Suprapubic skin (tissue), 4 donors: ENCODE data around the gene CNTNAP1. TPM values are rescaled to one million over a fixed set of nuclear protein-coding genes. Genes with fewer than 3 reads are reported as not detected.

ENCODE experiments used
- DNase-seq, 2 donors: peaks; one replicate each; pipeline ENCODE4 v3.0.0-alpha.2; 2019; ENCODE audit warnings: low spot score in 2 of 2
- H3K27ac ChIP-seq: fragments of 200-600 bp; sonication (generic); one replicate; pipeline ENCODE4 v1.5.1; 2019
- H3K27me3 ChIP-seq: fragments of 200-600 bp; sonication (generic); one replicate; pipeline ENCODE4 v1.5.1; 2019
- H3K36me3 ChIP-seq: fragments of 200-600 bp; sonication (generic); one replicate; pipeline ENCODE4 v1.5.1; 2019
- H3K4me1 ChIP-seq: fragments of 200-600 bp; sonication (generic); one replicate; pipeline ENCODE4 v1.5.1; 2019
- H3K4me3 ChIP-seq: fragments of 200-600 bp; sonication (generic); one replicate; pipeline ENCODE4 v1.5.1; 2019; ENCODE audit warnings: mild to moderate bottlenecking
- H3K9me3 ChIP-seq: fragments of 200-600 bp; sonication (generic); one replicate; pipeline ENCODE4 v1.5.1; 2019
- EP300 ChIP-seq: sonication (generic); formaldehyde crosslinking; IDR thresholded peaks from one replicate; pipeline ENCODE4 v1.6.1; 2017; ENCODE audit warnings: antibody characterized with exemption
- POLR2A ChIP-seq, 2 donors: fragments of 450-650 bp; IDR thresholded peaks; one replicate each; pipeline ENCODE4 v1.6.1; 2017; ENCODE audit warnings: antibody characterized with exemption in 2 of 2, mild to moderate bottlenecking in 2 of 2, moderate library complexity in 2 of 2
- POLR2AphosphoS5 ChIP-seq, 3 donors: sonication (generic); formaldehyde crosslinking; IDR thresholded peaks; one replicate each; pipeline ENCODE4 v1.6.1; 2017; ENCODE audit warnings: antibody characterized with exemption in 3 of 3
- WGBS: methylation state at CpG from one replicate; pipeline ENCODE4 v1.1.5; 2018; 5-methylcytosine and 5-hydroxymethylcytosine counted together
- total RNA-seq, 4 donors: library from RNA; depleted of rRNA; stranded (reverse); fragments of >200 nt; gene quantifications; one replicate each; pipeline ENCODE4 v1.1.0, GENCODE V29; 2016
- TF ChIP-seq, protein P1 (sequence below), 2 donors: fragments of 200-600 bp in 1 of 2; fragments of 450-650 bp in 1 of 2; sonication (generic) in 1 of 2; IDR thresholded peaks; one replicate each; pipeline ENCODE4 v1.5.1; 2016 to 2019; ENCODE audit warnings: antibody characterized with exemption in 2 of 2, mild to moderate bottlenecking in 1 of 2, moderate library complexity in 1 of 2

The CNTNAP1 gene
- total RNA-seq, 4 donors from 2014 or later = 0.79 to 3.3 (median 1.2) TPM

DNA sequence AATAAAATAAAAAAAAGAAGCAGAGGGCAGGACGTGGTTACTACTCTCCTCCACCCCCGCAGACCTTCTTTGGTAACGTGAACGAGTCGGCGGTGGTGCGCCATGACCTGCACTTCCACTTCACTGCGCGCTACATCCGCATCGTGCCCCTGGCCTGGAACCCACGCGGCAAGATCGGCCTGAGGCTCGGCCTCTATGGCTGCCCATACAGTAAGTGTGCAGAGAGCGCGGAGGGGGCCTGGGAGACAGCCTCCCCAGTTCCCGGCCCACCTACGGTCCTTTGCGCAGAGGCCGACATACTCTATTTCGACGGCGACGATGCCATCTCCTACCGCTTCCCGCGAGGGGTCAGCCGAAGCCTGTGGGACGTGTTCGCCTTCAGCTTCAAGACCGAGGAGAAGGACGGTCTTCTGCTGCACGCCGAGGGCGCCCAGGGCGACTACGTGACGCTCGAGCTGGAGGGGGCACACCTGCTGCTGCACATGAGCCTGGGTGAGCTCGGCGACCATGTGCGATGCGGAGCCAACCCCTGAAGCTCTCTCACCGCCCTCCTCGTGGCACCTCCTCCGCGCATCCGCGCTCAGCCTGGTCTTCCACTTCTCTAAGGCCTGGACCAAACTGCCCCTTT is 2.7 kb downstream of the CNTNAP1 start:
- DNase-seq = no peak
- 89% methylated on average over 50 of the region's 50 CpGs for WGBS
- Histone ChIP-seq H3K4me3 (no peak overlapping the region), H3K27me3 (peaks cover 3% of the 10 kb centered on the region), H3K36me3 (peaks cover 11% of the 10 kb centered on the region), H3K4me1 (peaks cover 38% of the 10 kb centered on the region), H3K27ac (no peak overlapping the region), H3K9me3 (no peaks in the 10 kb centered on the region)
- TF ChIP-seq POLR2AphosphoS5 (IDR thresholded peaks at IDR 0.05) (no peak), EP300 (no peak), POLR2A (IDR thresholded peaks at IDR 0.05) (no peak)
- TF ChIP-seq, protein P1, sequence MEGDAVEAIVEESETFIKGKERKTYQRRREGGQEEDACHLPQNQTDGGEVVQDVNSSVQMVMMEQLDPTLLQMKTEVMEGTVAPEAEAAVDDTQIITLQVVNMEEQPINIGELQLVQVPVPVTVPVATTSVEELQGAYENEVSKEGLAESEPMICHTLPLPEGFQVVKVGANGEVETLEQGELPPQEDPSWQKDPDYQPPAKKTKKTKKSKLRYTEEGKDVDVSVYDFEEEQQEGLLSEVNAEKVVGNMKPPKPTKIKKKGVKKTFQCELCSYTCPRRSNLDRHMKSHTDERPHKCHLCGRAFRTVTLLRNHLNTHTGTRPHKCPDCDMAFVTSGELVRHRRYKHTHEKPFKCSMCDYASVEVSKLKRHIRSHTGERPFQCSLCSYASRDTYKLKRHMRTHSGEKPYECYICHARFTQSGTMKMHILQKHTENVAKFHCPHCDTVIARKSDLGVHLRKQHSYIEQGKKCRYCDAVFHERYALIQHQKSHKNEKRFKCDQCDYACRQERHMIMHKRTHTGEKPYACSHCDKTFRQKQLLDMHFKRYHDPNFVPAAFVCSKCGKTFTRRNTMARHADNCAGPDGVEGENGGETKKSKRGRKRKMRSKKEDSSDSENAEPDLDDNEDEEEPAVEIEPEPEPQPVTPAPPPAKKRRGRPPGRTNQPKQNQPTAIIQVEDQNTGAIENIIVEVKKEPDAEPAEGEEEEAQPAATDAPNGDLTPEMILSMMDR (IDR thresholded peaks at IDR 0.05) = no peak

DNA sequence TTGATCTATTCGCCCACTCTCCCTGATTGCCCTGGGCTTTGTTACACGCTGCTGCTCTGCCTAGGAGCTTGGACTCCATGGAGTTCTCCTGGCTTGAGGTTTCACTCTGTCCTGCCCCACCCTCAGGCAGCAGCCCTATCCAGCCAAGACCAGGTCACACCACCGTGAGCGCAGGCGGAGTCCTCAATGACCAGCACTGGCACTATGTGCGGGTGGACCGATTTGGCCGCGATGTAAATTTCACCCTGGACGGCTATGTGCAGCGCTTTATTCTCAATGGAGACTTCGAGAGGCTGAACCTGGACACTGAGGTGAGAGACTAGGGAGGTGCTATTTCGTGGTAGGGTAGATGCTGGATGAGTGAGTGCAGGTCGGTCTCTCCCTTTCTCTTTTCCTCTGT is 3.5 kb downstream of the CNTNAP1 start:
- no peak for TF ChIP-seq EP300
- TF ChIP-seq, protein P1 (IDR thresholded peaks at IDR 0.05) = no peak
- no peak for TF ChIP-seq POLR2A (IDR thresholded peaks at IDR 0.05)
- no peak for TF ChIP-seq POLR2AphosphoS5 (IDR thresholded peaks at IDR 0.05)
- H3K36me3 ChIP-seq = peaks cover 11% of the 10 kb centered on the region
- H3K27ac ChIP-seq = no peak overlapping the region
- H3K4me1 ChIP-seq = peaks cover 31% of the 10 kb centered on the region
- peaks cover 3% of the 10 kb centered on the region for H3K27me3 ChIP-seq
- DNase-seq = no peak
- no peaks in the 10 kb centered on the region for H3K9me3 ChIP-seq
- 87% methylated on average over 11 of the region's 14 CpGs for whole genome bisulfite sequencing
- no peak overlapping the region for H3K4me3 ChIP-seq

DNA sequence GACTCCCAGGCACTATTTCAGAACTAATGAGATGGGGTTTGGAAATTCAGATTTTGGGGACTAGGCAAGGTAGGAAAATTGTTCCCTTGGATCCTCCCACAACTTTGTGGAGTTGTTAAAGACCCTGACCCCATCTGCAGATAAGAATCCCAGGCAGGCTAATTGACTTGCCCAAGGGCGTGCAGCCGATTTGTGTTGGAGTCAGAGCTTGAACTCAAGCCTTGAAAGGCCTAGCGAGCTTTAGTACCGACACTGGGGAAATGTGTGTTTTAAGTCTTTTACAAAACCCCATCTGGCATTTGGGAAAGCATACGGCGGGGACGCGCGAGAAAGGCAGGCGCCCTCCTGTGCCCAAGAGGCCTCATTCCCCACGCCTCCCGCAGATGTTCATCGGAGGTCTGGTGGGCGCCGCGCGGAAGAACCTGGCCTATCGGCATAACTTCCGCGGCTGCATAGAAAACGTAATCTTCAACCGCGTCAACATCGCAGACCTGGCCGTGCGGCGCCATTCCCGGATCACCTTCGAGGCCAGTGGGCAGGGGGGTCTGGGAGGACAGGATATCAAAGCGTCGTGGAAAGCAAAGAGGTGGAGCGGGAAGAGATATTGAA is 4.3 kb downstream of the CNTNAP1 start:
- H3K36me3 ChIP-seq = peaks cover 11% of the 10 kb centered on the region
- peaks cover 27% of the 10 kb centered on the region for H3K4me1 ChIP-seq
- H3K27ac ChIP-seq = no peak overlapping the region
- WGBS = 81% methylated on average over 31 of the region's 32 CpGs
- H3K27me3 ChIP-seq = peaks cover 3% of the 10 kb centered on the region
- no peak overlapping the region for H3K4me3 ChIP-seq
- no peaks in the 10 kb centered on the region for H3K9me3 ChIP-seq
- TF ChIP-seq, protein P1 (IDR thresholded peaks at IDR 0.05) = no peak
- TF ChIP-seq EP300 (no peak), POLR2AphosphoS5 (IDR thresholded peaks at IDR 0.05) (no peak), POLR2A (IDR thresholded peaks at IDR 0.05) (no peak)
- no peak for DNase-seq

DNA sequence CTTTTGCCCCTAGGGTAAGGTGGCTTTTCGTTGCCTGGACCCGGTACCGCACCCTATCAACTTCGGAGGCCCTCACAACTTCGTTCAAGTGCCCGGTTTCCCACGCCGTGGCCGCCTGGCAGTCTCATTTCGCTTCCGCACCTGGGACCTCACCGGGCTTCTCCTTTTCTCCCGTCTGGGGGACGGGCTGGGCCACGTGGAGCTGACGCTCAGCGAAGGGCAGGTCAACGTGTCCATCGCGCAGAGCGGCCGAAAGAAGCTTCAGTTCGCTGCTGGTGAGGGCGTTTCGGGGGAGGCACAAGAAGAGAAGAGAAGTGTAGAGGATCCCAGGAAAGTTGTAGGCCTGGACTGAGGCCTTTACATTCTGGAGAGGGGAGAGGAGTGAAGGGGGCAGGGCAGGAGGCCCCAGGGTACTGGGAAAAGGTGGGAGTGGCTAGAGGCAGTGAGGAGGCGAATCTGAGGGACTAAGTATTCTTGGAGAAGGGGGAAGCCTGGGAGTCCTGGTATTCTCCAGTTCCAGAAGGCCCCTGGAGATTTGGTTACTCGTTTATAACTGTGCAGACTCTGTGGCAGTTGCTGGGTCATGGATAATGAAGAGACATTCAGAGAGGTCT is 5.5 kb downstream of the CNTNAP1 start:
- Histone ChIP-seq H3K36me3 (peaks cover 19% of the 10 kb centered on the region), H3K27me3 (peaks cover 3% of the 10 kb centered on the region), H3K9me3 (no peaks in the 10 kb centered on the region), H3K27ac (no peak overlapping the region), H3K4me3 (no peak overlapping the region), H3K4me1 (peaks cover 16% of the 10 kb centered on the region)
- no peak for DNase-seq
- no peak for TF ChIP-seq EP300
- TF ChIP-seq, protein P1 (IDR thresholded peaks at IDR 0.05) = no peak
- no peak for TF ChIP-seq POLR2AphosphoS5 (IDR thresholded peaks at IDR 0.05)
- TF ChIP-seq POLR2A (IDR thresholded peaks at IDR 0.05) = no peak
- 84% methylated on average over 27 of the region's 27 CpGs for WGBS

DNA sequence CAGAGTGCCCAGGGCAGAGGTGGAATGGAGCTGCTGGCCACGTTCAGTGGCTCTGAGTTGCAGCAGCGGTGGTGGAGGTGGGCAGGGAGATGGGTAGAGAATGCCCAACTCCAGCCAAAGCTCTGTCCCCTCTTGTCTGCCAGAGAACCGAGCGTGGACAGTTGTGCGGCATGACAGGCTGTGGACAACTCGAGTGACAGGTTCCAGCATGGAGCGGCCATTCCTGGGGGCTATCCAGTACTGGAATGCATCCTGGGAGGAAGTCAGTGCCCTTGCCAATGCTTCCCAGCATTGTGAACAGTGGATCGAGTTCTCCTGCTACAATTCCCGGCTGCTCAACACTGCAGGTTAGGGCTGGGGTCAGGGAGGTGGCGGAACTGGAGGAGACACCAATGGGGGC is 8.3 kb downstream of the CNTNAP1 start:
- no peaks in the 10 kb centered on the region for H3K27me3 ChIP-seq
- TF ChIP-seq EP300 (no peak), POLR2AphosphoS5 (IDR thresholded peaks at IDR 0.05) (no peak), POLR2A (IDR thresholded peaks at IDR 0.05) (no peak)
- TF ChIP-seq, protein P1 (IDR thresholded peaks at IDR 0.05) = no peak
- no peak overlapping the region for H3K27ac ChIP-seq
- peaks cover 34% of the 10 kb centered on the region for H3K36me3 ChIP-seq
- H3K9me3 ChIP-seq = no peaks in the 10 kb centered on the region
- DNase-seq = no peak
- no peak overlapping the region for H3K4me3 ChIP-seq
- 83% methylated on average over 10 of the region's 10 CpGs for WGBS
- no peaks in the 10 kb centered on the region for H3K4me1 ChIP-seq
